ENCODE data around the gene NDUFS8. TPM values are rescaled to one million over a fixed set of nuclear protein-coding genes. Genes with fewer than 3 reads are reported as not detected.

Gene NDUFS8
- total RNA-seq, 2 donors from 2014 or later, result 135 to 157 TPM

- no peak for DNase-seq
- ATAC-seq, result no peak
- intact Hi-C loops (cut with DNase I, micrococcal nuclease), result no loop called here
Observed at GRCh38 chr11:67999704-68000103, 30.8 kb upstream of the NDUFS8 start.

GRCh38 chr11:68002575-68002937 is 27.9 kb upstream of the NDUFS8 start:
- no peak for ATAC-seq
- no peak for DNase-seq
- intact Hi-C loops (cut with DNase I, micrococcal nuclease), result no loop called here

DNA sequence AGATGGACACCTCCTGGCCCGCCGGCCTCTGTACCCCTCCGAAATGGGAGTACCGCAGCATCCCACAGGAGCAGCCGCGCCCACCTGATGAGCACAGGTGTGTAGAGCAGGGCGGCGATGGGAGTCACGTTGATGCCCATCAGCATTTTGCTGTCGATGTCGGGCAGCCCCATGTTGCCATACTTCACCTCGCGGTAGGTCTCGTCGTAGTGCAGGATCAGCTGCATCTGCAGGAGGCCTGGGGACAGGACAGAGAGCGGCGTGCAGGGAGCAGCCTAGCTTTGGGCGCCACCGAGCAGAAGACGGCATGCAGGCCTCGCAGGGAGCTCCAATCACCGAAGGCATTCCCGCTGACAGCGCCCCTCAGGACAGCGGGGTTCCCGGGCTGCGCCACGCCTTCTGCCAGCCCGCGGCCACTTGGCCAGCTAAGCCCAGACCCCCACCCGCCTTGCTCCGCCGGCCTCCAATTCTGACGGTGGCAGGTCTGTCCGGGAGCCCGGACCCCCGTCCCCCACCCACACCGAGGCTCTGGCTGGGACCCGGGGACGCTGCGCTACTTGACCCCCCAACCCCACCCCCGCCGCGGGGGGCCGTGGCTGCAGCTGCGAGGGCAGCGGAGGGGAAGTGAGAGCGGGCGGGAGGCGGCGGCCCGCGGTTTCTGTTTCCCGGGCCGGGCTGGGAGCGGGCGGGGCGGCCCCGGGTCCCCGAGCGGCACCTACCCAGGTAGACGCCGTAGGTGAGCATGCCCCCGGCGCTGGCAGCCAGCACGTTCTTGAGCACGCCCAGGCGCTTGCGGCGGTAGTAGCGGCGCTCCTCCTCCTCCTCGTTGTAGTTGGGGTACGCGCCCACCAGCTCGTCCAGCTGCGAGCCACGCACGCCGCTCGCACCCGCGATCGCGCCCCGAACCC is 27.3 kb upstream of the NDUFS8 start:
- intact Hi-C loops (cut with DNase I, micrococcal nuclease), result no loop called here
- DNase-seq (peak in 1 of 2 donors; percentile 81), ATAC-seq (peak; percentile 68)

DNA sequence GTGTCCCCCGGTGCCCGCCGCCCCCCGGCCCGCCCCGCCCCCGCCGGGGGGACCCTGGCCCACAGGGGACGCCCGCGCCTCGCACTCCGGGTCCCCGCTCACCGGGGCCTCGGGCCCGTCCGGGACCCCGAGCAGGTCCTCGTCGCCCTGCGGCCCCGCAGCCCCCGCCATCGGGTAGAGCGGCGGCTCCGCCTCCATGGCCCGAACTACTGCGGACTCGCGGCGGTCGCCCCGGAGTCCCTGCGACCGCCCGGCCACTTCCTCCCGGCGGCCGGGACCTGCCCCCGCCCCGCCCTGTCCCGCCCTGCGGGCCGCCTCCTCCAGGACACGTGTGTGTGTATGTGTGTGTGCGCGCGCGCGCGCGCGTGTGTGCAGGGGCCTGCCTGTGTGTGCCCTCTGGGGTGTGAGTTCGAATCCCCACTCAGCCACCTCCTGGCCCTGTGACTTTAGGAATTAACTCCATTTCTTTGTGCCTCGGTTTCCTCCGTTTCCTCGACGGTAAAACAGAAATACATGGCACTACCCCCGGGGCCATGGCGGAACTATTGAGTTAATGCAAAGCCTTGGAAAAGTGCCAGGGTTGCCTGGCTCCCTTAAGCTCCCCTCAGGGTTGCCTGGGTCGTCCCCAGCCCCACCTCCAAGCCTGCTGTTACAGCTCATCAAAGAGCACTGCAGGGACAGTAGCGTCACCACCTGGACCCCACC is 26.5 kb upstream of the NDUFS8 start, which contains the start of gene UNC93B1:
Gene UNC93B1, minus strand, starts transcription at position 252 of the 705 bp plus-strand sequence. Its CDS starts 54 bp downstream, at position 198.
- ATAC-seq, result peak; percentile 79
- intact Hi-C loops (cut with DNase I, micrococcal nuclease), result no loop called here

GRCh38 chr11:68004551-68005335 is 25.7 kb upstream of the NDUFS8 start:
- intact Hi-C loops (cut with DNase I, micrococcal nuclease), result no loop called here
- no peak for DNase-seq
- no peak for ATAC-seq

More for the DNA sequence above, 26.5 kb upstream of the NDUFS8 start, which contains the start of gene UNC93B1:
- peak; percentile 95 to 96 for DNase-seq

DNA sequence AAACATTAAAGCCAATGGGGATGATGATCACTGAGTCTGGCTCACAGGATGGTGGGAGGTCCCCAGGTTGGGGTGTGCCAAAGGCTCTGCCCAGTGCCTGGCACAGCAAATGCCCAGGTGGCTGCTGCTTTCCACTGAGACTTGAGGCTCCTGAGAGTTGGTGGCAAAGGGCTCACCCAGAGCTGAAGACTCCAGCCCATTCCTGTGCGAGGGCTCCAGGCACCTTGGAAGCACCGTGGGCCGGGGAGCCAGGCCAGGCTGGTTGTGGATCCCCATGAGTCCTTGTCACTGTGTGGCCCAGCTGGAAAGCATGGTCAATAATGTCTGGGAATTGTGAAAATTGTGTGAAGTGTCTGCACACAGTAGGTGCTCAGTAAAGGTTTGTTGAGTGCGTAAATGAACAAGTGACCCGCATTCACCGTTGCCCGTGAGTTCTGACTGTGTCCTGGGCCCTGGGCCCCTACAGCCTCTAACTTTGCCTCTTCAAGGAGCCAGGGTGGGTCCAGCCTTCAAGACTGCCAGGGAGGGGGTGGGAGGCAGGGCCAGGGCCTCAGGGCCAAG is 23.8 kb upstream of the NDUFS8 start:
- ATAC-seq, result no peak
- intact Hi-C loops (cut with DNase I, micrococcal nuclease), result no loop called here
- no peak for DNase-seq

- ATAC-seq, result no peak
- DNase-seq, result no peak
- intact Hi-C loops (cut with DNase I, micrococcal nuclease), result no loop called here
Observed at GRCh38 chr11:68007498-68008380, 22.7 kb upstream of the NDUFS8 start.

DNA sequence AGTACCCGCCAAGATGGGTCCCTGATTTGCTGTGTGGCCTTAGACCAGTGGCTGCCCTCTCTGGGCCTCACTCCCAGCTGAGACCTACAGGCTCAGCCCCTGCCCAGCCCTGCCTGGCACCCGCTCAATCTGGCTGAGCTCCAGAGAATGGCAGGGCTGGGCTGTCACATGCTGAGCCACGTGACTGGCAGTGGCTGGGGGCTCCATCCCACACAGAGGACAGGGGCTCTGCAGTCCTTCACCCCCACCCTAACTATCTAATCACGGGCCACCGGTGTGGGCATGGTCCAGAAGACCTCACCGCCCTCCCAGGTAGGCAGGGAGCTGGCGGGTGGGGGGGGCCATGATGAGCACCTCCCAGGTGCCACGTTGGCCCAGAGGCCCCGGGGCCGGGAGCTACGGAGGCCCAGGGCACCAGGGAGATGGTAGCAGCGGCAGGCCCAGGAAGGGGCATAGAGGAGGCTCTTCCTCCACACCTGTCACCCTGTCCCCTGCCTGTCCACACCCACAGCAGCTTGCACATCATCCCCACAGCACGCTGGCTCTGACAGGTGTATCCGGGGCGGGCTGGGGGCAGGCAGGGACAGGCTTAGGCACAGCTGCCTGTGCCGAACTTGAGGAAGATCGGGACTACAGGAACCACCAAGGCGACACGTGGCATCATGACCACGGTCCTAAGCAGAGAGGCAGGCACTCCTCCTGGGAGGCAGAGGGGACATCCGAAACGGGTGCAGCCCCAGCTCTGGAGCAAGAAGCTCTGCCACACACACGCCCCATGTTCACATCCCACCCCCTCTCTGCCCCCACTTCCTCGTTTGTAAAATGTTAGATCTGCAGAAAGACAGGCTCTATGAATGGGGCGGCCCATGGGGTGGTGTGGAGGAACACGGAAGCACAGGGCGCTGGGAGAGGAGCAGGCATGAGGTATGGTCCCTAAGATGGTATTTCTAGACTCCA is 21.8 kb upstream of the NDUFS8 start:
- DNase-seq (peak; percentile 73 to 80), ATAC-seq (peak; percentile 31)
- intact Hi-C loops (cut with DNase I, micrococcal nuclease), result no loop called here

DNA sequence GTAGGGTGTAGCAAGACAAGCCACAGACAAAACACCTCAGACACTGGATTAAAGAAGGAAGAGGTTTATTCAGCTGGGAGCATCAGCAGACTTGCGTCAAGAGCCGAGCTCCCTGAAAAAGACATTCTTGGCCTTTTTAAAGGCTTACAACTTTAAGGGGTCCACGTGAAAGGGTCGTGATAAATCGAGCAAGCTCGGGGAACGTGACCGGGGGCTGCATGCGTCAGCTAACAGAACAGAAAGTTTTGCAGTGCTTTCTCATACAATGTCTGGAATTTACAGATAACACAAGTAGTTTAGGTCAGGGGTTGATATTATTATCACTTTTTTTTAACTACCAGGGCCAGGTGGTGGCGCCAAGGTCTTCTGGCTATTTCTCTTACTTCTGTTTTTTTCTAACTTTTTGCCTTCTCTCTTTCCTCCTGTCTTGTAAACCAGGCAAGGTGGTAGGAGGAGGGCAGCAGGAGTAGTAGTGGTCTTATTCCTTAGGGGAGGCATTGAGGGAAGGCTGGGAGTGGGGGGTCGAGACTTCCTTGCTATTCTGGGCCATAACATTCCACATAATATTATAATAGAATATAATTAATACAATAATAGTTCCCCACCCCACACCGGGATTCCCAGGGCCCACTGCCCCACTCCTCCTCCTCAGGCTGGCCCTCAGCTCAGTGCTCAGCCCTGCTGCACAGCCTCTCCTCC is 20.9 kb upstream of the NDUFS8 start:
- DNase-seq (no peak), ATAC-seq (no peak)
- intact Hi-C loops (cut with DNase I, micrococcal nuclease), result no loop called here

- intact Hi-C loops (cut with DNase I, micrococcal nuclease), result no loop called here
- peak; percentile 92 to 95 for DNase-seq
Observed at GRCh38 chr11:68010090-68011041, 20.1 kb upstream of the NDUFS8 start, which contains the start of gene ALDH3B1. ALDH3B1 (plus strand) TSS chr11:68010327; CDS start chr11:68015298, 4,971 bp downstream.

DNA sequence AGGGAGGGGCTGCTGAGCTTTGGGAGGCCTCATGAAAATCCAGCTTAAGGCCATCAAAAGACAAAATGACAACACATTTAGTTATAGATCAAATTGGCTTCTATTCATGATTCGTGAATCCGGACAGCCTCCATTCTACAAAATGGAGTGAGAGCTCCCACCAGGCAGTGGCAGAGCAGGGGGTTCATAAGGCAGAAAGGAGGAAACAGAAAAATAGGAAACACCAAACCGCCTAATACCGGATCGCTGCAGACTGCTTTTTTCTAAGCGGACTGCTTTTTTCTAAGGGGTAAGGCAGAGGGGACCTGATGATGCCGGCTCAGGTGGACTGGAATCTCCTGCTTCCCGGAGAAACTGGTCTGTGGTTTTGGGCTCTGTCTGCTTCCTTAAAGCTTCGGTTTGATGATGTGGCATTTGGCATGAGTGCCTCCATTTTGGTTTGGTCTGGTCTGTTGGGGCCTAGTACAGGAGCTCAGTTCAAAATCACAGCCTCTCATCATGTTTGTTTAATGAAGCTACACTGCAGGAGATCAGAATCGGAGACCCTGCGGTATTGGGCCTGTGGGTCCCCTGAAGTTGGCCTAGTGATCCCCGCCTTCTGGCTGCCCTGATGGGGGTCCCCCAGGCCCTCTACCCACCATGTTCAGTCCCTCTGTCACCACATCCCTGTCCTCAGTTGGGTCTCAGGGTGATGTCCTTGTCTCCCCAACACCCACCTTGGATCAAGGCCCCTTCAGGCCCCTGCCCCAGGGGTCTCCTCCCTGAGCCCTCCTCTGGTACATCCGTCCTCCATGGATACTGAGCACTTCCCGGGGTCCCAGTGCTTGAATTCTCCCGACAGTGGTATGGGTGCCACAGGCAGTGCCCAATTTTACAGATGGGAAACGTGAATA is 19.2 kb upstream of the NDUFS8 start:
- ATAC-seq, result no peak
- no peak for DNase-seq
- intact Hi-C loops (cut with DNase I, micrococcal nuclease), result no loop called here

More at GRCh38 chr11:68010090-68011041, 20.1 kb upstream of the NDUFS8 start, which contains the start of gene ALDH3B1:
- peak; percentile 72 for ATAC-seq

DNA sequence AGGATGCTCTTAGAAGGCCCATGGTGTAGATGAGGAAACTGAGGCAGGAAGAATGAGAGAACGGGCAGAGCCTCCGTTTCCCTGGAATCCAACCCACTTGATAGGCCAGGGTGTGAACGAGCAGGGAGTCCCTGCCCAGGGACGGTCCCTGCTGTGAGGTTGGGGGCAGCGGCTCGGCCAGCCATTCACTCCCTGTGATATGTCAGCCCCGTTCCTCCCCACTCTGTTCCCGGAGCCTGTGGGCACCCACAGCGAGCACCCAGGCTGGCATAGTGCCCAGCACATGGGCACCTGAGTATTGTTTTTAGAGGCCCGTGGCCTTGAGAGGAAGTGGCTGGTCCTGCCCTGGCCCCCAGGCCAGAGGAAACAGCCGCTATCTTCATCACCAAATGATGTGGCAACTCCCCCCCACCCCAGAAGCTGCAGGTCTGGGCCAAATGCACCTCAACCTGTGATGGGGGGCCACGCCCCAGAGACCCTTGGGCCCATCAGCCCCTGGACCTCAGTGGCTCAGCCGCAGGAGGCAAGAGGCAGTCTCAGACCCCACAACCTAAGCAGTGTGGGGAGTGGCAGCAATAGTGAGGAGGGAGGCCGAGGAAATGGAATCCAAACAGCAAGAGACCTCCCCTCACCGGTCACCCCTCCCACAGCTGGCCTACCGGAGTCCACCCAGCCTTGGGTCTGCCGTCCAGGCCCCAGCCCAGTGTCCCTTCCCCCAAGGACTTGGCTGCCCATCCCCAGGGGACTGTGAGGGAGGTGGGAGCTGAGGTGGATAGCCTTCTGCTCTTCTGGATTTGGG is 18.2 kb upstream of the NDUFS8 start:
- ATAC-seq (no peak), DNase-seq (no peak)
- intact Hi-C loops (cut with DNase I, micrococcal nuclease), result no loop called here
